Measurements from ENCODE around the gene CCDC24. TPM values are rescaled to one million over a fixed set of nuclear protein-coding genes. Genes with fewer than 3 reads are reported as not detected.

Gene CCDC24
- total and polyA plus RNA-seq, 9 of the 15 experiments (the other 6 are each of a cell fraction or from before 2014, with no cell fraction given), result 0.31 to 4.5 (median 1.5) TPM

- WGBS (ENCODE audit: insufficient coverage, low coverage, missing lambda C conversion rate), result 86% methylated on average over 3 of the region's 3 CpGs
- Histone ChIP-seq H4K20me1 (replicated peaks; ENCODE audit: control insufficient read depth, insufficient read depth, low read length) (peaks cover 5% of the 10 kb centered on the region; the same call in 1 of the 2 replicates), H3K9me3 (replicated peaks; ENCODE audit: control insufficient read depth, insufficient read depth, low read depth, low read length) (no peaks in the 10 kb centered on the region), H3K4me1 (replicated peaks in 1 of 2; ENCODE audit: control insufficient read depth in 2 of 2, insufficient read depth in 2 of 2, low read length in 2 of 2) (peaks cover 18 to 40% of the 10 kb centered on the region in 2 experiments; a peak in 4 of 5 replicates), H3K4me3 (no peak overlapping the region), H3K9ac (ENCODE audit: insufficient read depth in 1 of 2, low read depth in 2 of 2, low read length in 2 of 2) (no peak overlapping the region; a peak in 1 of 4 replicates), H3K79me2 (ENCODE audit: control insufficient read depth, insufficient read depth, low read length) (peaks cover 21% of the 10 kb centered on the region), H3K27ac (ENCODE audit: extremely low read depth, low read depth, low read length) (no peak overlapping the region), H3K9me1 (ENCODE audit: control insufficient read depth, insufficient read depth, low read length) (no peaks in the 10 kb centered on the region), H3K36me3 (ENCODE audit: control insufficient read depth, insufficient read depth, low read length) (no peaks in the 10 kb centered on the region; the same call in 2 of the 3 replicates), H3K27me3 (ENCODE audit: control insufficient read depth in 2 of 2, insufficient read depth in 2 of 2, low read length in 2 of 2) (no peaks in the 10 kb centered on the region), H3K4me2 (ENCODE audit: insufficient read depth, low read length) (no peak overlapping the region), H2AFZ (ENCODE audit: low read depth, low read length) (no peak overlapping the region)
- FAIRE-seq (no peak), DNase-seq (ENCODE audit: extremely low read depth in 1 of 4, low spot score in 3 of 4) (no peak), ATAC-seq (no peak)
- no TSS peak for BruUV-seq (replicated peaks)
- CTCF ChIA-PET (ENCODE audit: low intra/inter-chr PET ratio), result interaction anchor here (0.6 kb wide), 1 partner anchor 81 kb away, joined by 4 read pairs; the partner anchor contains the start of gene IPO13
- in situ Hi-C loops (cut with MboI), result no loop called here
- intact Hi-C loops (cut with micrococcal nuclease), result no loop called here
- POLR2A ChIA-PET, result interaction anchor here (0.7 to 4.9 kb wide), 3 partner anchors 12 to 21 kb away, joined by 3 to 29 read pairs (median 5); no protein-coding TSS in a partner anchor
- TF ChIP-seq KDM2B (CRISPR knock-in tag; IDR thresholded peaks at IDR 0.05) (no peak), ZC3H4 (CRISPR knock-in tag; IDR thresholded peaks at IDR 0.05; ENCODE audit: borderline replicate concordance) (no peak), C11orf30 (IDR thresholded peaks at IDR 0.05; ENCODE audit: low read depth) (peak; percentile 19; the same call in 1 of the 2 replicates), ZNF316 (IDR thresholded peaks at IDR 0.05) (peak; percentile 51; the same call in 1 of the 2 replicates)
- TF ChIP-seq, protein P1, sequence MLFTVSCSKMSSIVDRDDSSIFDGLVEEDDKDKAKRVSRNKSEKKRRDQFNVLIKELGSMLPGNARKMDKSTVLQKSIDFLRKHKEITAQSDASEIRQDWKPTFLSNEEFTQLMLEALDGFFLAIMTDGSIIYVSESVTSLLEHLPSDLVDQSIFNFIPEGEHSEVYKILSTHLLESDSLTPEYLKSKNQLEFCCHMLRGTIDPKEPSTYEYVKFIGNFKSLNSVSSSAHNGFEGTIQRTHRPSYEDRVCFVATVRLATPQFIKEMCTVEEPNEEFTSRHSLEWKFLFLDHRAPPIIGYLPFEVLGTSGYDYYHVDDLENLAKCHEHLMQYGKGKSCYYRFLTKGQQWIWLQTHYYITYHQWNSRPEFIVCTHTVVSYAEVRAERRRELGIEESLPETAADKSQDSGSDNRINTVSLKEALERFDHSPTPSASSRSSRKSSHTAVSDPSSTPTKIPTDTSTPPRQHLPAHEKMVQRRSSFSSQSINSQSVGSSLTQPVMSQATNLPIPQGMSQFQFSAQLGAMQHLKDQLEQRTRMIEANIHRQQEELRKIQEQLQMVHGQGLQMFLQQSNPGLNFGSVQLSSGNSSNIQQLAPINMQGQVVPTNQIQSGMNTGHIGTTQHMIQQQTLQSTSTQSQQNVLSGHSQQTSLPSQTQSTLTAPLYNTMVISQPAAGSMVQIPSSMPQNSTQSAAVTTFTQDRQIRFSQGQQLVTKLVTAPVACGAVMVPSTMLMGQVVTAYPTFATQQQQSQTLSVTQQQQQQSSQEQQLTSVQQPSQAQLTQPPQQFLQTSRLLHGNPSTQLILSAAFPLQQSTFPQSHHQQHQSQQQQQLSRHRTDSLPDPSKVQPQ (CRISPR knock-in tag; IDR thresholded peaks at IDR 0.05; ENCODE audit: borderline replicate concordance), result no peak
Measured at GRCh38 chr1:44027320-44027719, 35.9 kb downstream of the CCDC24 start.
